AG10803 (cell line): ENCODE measurements around the gene GRID1.

Experiments used
- DNase-seq: peaks from one replicate; pipeline ENCODE4 v3.0.0; 2010; ENCODE audit warnings: low read depth
- H3K4me3 ChIP-seq: 2 replicates; pipeline ENCODE4 v1.5.1; 2011; ENCODE audit warnings: mild to moderate bottlenecking, low read length, control low read depth
- CTCF ChIP-seq: conservative IDR thresholded peaks from 2 replicates; pipeline ENCODE4 v1.5.1; 2011; ENCODE audit warnings: mild to moderate bottlenecking, low read length, control low read depth, inconsistent platforms

GRID1 gene

GRCh38 chr10:86299562-86299961 lies 67.0 kb downstream of the GRID1 start:
- no peak for TF ChIP-seq CTCF
- no peak for DNase-seq
- H3K4me3 ChIP-seq: no peak overlapping the region

- no peak overlapping the region for H3K4me3 ChIP-seq
- no peak for TF ChIP-seq CTCF
- no peak for DNase-seq
Measured at GRCh38 chr10:86298501-86299001, 68.0 kb downstream of the GRID1 start.

- TF ChIP-seq CTCF: no peak
- no peak overlapping the region for H3K4me3 ChIP-seq
- no peak for DNase-seq
Measured at GRCh38 chr10:86295791-86296190, 70.8 kb downstream of the GRID1 start.

GRCh38 chr10:86295351-86295750 lies 71.2 kb downstream of the GRID1 start:
- TF ChIP-seq CTCF: no peak
- no peak for DNase-seq

GRCh38 chr10:86294346-86295265 lies 72.0 kb downstream of the GRID1 start:
- TF ChIP-seq CTCF: no peak
- no peak for DNase-seq
- no peak overlapping the region for H3K4me3 ChIP-seq

More at GRCh38 chr10:86295351-86295750, 71.2 kb downstream of the GRID1 start:
- no peak overlapping the region for H3K4me3 ChIP-seq

GRCh38 chr10:86293396-86293791 lies 73.2 kb downstream of the GRID1 start:
- no peak for DNase-seq
- no peak overlapping the region for H3K4me3 ChIP-seq
- TF ChIP-seq CTCF: no peak
